ENCODE measurements around the gene DDAH2. TPM values are rescaled to one million over a fixed set of nuclear protein-coding genes. Genes with fewer than 3 reads are reported as not detected.

The DDAH2 gene
- polyA plus RNA-seq, 1 donor from 2014 or later = 386 TPM

DNA sequence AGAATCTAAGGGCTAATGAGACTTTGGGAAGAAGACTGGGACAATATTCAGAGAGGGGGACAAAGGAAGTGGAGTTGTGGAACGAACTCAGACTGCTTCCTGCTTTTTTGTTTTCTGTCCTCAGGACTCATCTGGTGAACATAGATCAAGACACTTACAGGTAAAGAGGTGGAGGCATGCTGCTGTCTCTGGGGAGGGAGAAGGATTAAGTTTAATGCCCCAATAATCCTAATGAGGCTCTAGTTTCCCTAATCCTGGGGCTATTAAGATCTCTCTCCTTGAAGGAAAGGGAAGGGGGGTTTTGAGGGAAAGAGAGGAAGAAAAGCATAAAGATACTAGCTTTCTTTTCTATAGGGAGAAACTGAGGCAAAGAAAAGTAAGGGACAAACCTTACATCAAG, 15.3 kb upstream of the DDAH2 start:
- Histone ChIP-seq H3K4me3 (ENCODE audit: low read length) (no peak overlapping the region), H3F3A (ENCODE audit: insufficient read depth, low read length, poor library complexity, severe bottlenecking) (no peaks in the 10 kb centered on the region), H4K20me1 (ENCODE audit: insufficient read depth) (no peaks in the 10 kb centered on the region), H3K79me2 (replicated peaks; ENCODE audit: insufficient read depth, low read length) (no peaks in the 10 kb centered on the region), H3K4me2 (ENCODE audit: low read length) (no peak overlapping the region), H3K27me3 (ENCODE audit: insufficient read depth, low read depth, low read length) (no peaks in the 10 kb centered on the region), H3K36me3 (ENCODE audit: insufficient read depth, low read length) (no peaks in the 10 kb centered on the region), H3K9me2 (ENCODE audit: insufficient read depth, low read length) (no peaks in the 10 kb centered on the region), H3K9me3 (ENCODE audit: low read length) (no peaks in the 10 kb centered on the region), H3K27ac (ENCODE audit: low read length) (no peak overlapping the region), H3K9ac (ENCODE audit: low read length) (no peak overlapping the region), H2AFZ (ENCODE audit: low read depth, low read length) (no peak overlapping the region)
- TF ChIP-seq MXI1 (conservative IDR thresholded peaks at IDR 0.05; ENCODE audit: poor library complexity, severe bottlenecking) (no peak), CTCF (IDR thresholded peaks at IDR 0.05; ENCODE audit: poor library complexity, severe bottlenecking) (no peak), TAF1 (IDR thresholded peaks at IDR 0.05; ENCODE audit: low read depth) (no peak), EP300 (conservative IDR thresholded peaks at IDR 0.05; ENCODE audit: poor library complexity, severe bottlenecking) (no peak), EZH2 (IDR thresholded peaks at IDR 0.05; ENCODE audit: borderline replicate concordance, insufficient read depth, low read length, poor library complexity, severe bottlenecking) (no peak), RAD21 (conservative IDR thresholded peaks at IDR 0.05) (no peak), POLR2AphosphoS5 (IDR thresholded peaks at IDR 0.05) (no peak), SMC3 (conservative IDR thresholded peaks at IDR 0.05; ENCODE audit: poor library complexity) (no peak), REST (IDR thresholded peaks at IDR 0.05; ENCODE audit: borderline replicate concordance) (no peak)

- no peak overlapping the region for H3K4me2 ChIP-seq (ENCODE audit: low read length)
Observed at GRCh38 chr6:31742894-31743293, 13.8 kb upstream of the DDAH2 start.

More at GRCh38 chr6:31742894-31743293, 13.8 kb upstream of the DDAH2 start:
- H3K36me3 ChIP-seq (ENCODE audit: insufficient read depth, low read length) = no peaks in the 10 kb centered on the region
- no peaks in the 10 kb centered on the region for H4K20me1 ChIP-seq (ENCODE audit: insufficient read depth)
- no peak overlapping the region for H3K4me3 ChIP-seq (ENCODE audit: low read length)
- H3F3A ChIP-seq (ENCODE audit: insufficient read depth, low read length, poor library complexity, severe bottlenecking) = no peaks in the 10 kb centered on the region
- no peaks in the 10 kb centered on the region for H3K27me3 ChIP-seq (ENCODE audit: insufficient read depth, low read depth, low read length)
- no peak overlapping the region for H3K9ac ChIP-seq (ENCODE audit: low read length)
- no peaks in the 10 kb centered on the region for H3K9me3 ChIP-seq (ENCODE audit: low read length)
- H3K27ac ChIP-seq (ENCODE audit: low read length) = no peak overlapping the region
- H3K9me2 ChIP-seq (ENCODE audit: insufficient read depth, low read length) = no peaks in the 10 kb centered on the region
- no peaks in the 10 kb centered on the region for H3K79me2 ChIP-seq (replicated peaks; ENCODE audit: insufficient read depth, low read length)
- no peak overlapping the region for H2AFZ ChIP-seq (ENCODE audit: low read depth, low read length)
- TF ChIP-seq TAF1 (IDR thresholded peaks at IDR 0.05; ENCODE audit: low read depth) (no peak), REST (IDR thresholded peaks at IDR 0.05; ENCODE audit: borderline replicate concordance) (no peak), SMC3 (conservative IDR thresholded peaks at IDR 0.05; ENCODE audit: poor library complexity) (no peak), EZH2 (IDR thresholded peaks at IDR 0.05; ENCODE audit: borderline replicate concordance, insufficient read depth, low read length, poor library complexity, severe bottlenecking) (no peak), RAD21 (conservative IDR thresholded peaks at IDR 0.05) (no peak), POLR2AphosphoS5 (IDR thresholded peaks at IDR 0.05) (no peak), MXI1 (conservative IDR thresholded peaks at IDR 0.05; ENCODE audit: poor library complexity, severe bottlenecking) (no peak), CTCF (IDR thresholded peaks at IDR 0.05; ENCODE audit: poor library complexity, severe bottlenecking) (no peak)
